ENCODE data around the gene TFIP11. TPM values are rescaled to one million over a fixed set of nuclear protein-coding genes. Genes with fewer than 3 reads are reported as not detected.

Gene TFIP11
- total RNA-seq, 2 donors from 2014 or later, result 21.3 to 24.2 TPM

DNA sequence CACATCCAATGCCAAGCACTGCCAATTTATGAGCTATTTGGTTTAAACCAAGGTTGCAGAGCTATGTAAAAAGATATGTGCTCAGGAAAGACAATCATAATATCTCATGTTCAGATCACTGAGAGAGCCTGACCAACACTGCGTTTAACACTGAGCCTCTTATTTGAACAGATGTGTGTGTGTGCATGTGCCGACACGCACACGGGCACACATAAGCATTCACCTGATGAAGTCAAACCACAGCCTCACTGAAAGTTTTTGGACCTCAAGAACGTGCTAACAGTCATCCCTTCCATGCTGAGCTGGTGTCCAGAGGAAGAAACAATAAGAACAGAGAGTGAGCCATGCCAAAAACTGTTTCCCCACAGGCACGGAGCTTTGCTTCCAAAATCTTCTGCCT, 52.1 kb downstream of the TFIP11 start:
- intact Hi-C loops (cut with DNase I), result loop anchor here in 1 of 2 donors (5.0 kb wide), 1 partner anchor 63 kb away; no protein-coding TSS in a partner anchor

DNA sequence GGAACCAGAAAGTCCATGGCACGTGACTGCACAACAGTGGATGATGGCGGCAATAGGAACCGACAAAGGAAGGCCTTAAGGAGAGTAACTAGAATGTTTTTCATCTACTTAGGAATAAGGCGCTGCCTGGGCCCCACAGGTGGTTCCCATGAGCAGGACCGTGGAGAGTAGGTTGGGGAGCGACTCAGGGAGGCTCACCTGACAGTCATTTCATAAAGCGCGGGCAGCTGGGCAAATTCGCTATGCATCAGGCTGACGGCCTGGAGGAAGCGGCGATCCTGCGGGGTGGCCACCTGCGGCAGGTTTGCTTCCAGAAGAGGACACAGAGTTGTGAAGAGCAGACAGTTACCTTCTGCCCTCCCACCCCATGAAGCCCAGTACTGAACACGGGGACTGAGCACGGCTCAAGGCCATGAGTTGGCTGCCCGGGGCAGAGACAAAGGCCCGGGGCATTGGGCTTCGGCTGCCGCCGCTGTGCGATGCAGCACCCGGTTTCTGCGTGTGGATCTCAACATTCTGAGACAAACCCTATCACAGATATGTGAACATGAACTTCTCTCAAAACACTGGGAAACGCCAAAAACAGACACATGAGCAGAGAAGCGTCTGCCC, 54.5 kb downstream of the TFIP11 start:
- intact Hi-C loops (cut with DNase I), result loop anchor here in 1 of 2 donors (10.0 kb wide), 1 partner anchor 53 kb away; no protein-coding TSS in a partner anchor
- DNase-seq (ENCODE audit: low spot score), result no peak

More for the DNA sequence above, 52.1 kb downstream of the TFIP11 start:
- DNase-seq (ENCODE audit: low spot score), result no peak

DNA sequence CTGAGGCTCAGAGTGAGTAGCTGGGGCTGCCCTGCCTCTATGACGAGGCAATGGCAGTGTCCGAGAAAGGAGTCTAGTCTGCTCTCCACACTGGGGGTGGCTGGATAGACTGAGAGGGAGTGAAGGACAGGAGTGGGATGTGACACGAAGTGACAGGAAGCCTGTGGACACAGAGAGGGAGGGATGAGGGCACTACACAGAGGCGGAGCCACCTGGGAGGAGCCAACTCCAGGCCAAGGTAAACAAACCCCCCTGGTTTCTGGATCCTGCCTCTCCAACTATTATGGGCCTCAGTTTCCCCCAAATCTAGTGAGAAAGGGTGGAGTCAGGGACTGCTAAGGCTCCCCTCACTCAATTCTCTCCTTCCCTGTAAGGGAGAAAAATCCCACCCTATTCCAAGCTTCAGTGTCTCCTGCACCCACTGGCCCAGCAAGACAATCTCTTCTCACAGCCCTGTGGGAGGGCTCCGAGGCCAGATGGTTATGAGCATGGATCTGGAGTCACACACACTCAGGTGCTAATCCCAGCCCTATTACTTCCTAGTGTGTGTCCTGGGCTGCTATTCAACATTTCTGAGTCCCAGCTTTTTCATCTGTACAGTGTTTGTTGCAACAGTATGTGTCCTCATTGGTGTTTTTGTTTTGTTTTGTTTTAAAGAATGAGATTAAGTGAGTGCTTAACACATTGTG, 58.3 kb downstream of the TFIP11 start:
- intact Hi-C loops (cut with DNase I), result loop anchor here in 1 of 2 donors (10.0 kb wide), 1 partner anchor 49 kb away; no protein-coding TSS in a partner anchor

DNA sequence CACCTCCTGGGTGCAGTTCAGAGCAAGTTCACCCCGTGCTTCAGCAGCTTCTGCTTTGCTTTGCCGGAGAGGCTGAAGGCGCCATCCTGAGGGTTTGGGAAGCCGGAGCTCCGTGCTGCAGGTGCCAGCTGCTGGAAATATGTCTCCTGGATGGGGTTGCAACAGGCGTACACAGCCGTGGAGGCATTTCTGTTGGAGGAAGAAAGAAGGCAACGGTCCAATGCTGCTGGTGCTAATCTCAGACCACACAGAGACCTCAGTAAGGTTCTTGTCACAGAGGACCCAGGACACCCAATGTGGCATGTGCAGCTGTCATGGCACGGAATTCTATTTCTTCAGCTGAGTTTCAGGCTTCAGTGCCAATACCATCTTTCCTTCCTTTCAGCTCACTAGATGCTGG, 59.1 kb downstream of the TFIP11 start:
- intact Hi-C loops (cut with DNase I), result loop anchor here in 1 of 2 donors (10.0 kb wide), 1 partner anchor 48 kb away; no protein-coding TSS in a partner anchor
- no peak for DNase-seq (ENCODE audit: low spot score)

More for the DNA sequence above, 58.3 kb downstream of the TFIP11 start:
- no peak for DNase-seq (ENCODE audit: low spot score)

DNA sequence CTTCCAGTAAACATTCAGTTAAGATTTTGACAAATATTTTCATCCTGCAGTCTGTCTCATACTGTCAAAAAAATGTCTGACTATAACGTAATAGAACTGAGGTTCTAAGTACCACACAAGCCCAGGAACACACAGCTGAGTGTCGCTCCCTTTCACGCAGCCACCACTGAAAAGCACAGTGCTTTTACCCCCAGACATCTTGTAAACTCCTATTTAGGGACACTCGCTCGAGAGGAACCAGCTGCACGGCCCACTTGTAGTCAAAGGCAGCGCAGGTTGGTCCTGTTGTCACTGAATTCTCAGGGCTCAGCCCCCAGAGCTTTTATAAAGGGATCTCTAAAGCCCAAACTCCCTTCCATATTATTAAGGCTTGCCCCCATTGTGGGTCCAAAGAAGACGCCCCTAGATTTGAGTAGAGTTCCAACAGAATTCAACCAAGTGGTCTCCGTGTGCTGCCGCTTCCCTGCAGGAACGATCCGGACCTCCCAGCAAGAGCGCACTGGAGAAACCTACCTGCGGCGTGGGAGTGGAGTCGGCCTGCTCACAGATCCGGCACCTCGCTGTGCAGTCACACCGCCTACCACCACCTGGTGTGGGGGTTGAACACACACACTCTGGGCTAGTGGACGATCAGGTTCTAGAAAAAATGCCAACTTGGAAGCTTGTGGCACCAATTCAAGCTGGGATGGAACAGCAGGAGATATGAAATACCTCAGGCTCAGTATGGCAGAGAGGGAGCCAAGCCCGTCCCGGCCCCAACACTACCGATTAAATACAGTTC, 59.8 kb downstream of the TFIP11 start:
- intact Hi-C loops (cut with DNase I), result loop anchor here in 1 of 2 donors (10.0 kb wide), 1 partner anchor 48 kb away; no protein-coding TSS in a partner anchor
- DNase-seq (ENCODE audit: low spot score), result no peak

DNA sequence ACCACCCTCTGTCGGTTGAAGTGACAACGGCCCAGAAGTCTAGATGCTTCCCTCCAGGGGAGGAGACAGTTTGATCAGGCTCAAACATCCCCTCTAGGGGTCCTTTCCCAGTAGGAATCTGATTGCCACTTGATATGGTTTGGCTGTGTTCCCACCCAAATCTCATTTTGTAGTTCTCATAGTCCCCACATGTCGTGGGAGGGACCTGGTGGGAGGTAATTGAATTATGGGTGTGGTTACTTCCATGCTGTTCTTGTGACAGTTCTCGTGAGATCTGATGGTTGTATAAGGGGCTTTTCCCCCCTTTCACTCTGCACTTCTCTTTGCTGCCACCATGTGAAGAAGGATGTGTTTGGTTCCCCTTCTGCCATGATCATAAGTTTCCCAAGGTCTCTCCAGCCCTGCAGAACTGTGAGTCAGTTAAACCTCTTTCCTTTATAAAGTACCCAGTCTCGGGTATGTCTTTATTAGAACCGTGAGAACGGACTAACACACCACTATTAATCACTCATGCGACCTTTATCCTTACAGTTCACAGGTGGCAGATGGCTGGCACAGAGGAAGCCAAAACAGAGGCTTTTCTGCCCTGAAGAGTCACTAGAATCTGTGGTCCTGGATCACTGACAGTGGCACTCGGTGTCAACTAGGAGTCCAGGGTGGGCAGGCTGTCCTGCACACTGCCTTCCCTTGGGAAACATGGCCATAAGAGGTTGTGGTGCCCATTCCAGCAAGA, 61.7 kb downstream of the TFIP11 start:
- intact Hi-C loops (cut with DNase I), result loop anchor here in 1 of 2 donors (10.0 kb wide), 1 partner anchor 46 kb away; no protein-coding TSS in a partner anchor
- DNase-seq (ENCODE audit: low spot score), result no peak

DNA sequence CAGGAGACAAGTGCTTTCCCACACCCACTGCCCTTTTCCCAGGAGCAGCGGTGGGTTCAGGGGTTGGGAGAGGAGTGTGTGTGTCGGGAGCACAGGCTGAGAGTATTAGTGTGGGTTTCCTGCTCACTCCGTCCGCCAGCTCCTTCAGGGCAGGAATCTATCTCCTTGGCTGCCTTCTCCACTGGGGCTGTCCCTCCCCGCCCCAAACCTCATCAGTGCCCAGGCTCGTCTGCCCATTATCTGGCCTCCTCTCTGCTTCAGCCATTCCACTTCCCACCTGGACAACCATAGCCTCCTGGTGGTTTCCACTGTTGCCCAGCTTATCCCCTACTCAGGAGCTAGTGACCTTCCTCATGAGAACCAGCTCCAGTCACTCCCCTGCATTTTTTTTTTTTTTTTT, 63.3 kb downstream of the TFIP11 start:
- intact Hi-C loops (cut with DNase I), result no loop called here
- no peak for DNase-seq (ENCODE audit: low spot score)

DNA sequence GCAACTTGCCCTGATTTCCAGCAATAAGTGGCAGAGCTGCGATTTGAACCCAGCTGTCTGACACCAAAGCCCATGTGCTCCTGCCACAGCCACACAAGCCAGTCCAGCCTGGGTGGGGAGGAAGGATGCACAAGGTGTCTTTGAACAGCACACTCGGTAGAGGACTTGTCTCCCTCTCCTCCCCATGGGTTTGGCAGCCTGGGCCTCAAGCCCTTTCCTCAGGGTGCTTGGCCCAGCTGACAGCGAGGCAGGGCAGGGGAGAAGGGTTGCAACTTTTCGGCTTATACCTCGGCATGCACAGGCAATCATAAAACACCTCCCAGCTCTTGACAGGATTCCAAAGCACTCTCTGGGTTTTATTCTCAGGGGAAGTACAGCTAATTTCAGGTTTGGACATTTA, 63.9 kb downstream of the TFIP11 start:
- no peak for DNase-seq (ENCODE audit: low spot score)
- intact Hi-C loops (cut with DNase I), result no loop called here

DNA sequence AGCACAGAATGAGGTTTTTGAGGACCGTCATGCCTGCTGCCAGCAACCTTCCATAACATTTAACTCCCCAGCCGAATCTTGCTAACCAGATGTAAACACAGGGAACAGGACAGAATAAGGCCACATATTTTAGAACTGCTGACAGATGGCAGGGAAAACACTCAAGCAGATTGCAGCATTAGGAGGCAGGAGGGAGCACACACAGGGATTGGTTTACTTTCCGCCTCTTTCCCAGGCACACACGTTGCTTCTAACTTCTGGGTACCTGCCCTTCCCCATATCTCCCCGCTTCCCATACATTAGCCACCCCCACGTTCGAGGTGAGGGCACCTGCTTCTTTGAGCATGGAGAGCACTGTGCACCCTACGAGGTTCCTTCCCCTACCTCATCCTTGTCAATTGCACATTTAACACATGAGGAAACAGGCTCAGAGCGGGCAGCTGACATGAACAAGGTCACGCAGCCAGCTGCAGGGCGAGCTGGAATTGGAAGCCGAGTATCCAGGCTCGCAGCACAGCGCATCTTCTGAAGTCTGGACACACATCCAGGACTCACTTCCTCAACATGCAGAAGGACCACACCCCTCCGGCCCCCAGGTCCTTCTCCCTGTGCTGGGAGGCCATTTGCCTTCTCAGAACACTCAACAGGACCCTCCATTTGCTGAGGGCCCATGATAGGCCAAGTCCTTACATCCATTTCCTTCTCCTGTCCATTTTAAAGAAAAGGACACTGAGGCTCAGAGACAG, 64.5 kb downstream of the TFIP11 start:
- intact Hi-C loops (cut with DNase I), result no loop called here
- DNase-seq (ENCODE audit: low spot score), result no peak

DNA sequence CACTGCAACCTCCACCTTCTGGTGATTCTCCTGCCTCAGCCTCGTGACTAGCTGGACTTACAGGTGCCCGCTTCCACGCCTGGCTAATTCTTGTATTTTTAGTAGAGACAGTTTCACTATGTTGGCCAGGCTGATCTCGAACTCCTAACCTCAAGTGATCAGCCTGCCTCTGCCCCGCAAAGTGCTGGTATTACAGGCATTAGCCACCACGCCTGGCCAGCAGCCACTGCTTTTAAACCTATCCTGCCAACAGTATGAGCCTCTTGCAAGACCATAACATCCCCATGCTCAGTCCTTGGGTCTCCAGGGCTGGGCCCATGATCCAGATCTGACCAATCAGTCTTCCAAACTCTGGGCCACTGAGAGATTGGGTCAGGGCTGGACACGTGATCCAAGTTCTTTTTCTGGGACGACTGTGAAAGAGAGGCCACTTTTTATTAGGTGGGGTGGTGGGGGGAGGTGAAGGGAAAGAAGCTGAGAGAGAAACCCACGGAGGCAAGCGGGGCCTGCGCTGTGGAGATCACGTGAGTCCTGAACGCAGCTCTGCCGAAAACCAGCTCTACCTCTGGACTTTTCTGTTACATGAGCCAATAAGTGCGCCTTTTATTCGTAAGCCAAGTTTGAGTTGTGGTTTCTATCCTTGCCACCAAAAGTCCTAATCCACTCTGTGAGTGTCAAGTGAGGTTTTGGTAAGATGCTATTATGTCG, 65.3 kb downstream of the TFIP11 start:
- intact Hi-C loops (cut with DNase I), result no loop called here
- no peak for DNase-seq (ENCODE audit: low spot score)

DNA sequence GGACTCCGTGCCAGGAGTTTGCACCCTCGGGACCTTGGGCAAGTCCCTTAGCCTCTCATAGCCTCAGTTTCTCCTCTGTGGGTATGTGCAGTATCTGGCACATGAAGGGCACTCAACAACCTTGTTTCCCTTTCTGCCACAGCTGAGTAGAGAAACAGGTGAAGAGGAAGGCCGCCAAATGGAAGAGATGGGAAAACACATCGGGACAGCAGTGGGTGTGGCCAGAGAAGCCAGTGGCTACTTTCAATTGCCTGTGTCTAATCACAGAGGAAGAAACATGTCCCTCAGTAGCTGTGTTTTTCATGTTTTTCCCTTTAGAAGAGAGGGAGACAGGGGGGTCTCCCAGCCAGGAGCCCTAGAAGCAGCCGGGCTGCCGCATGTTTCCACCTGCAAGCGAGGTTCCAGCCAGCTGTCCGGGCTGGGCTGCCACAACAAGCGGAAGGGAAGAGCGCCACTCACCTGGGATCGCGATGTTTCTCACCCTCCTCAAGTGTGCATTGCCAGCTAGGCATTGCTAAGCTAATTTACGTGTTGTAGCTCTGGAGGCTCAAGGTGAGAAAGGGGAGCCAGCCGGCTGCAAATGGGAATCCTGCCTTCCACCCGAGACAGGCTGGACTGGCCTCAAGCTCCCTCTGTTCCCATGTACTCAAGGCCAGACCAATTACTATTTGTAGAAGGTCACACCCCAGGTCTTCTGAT, 66.5 kb downstream of the TFIP11 start:
- DNase-seq (ENCODE audit: low spot score), result no peak
- intact Hi-C loops (cut with DNase I), result no loop called here

DNA sequence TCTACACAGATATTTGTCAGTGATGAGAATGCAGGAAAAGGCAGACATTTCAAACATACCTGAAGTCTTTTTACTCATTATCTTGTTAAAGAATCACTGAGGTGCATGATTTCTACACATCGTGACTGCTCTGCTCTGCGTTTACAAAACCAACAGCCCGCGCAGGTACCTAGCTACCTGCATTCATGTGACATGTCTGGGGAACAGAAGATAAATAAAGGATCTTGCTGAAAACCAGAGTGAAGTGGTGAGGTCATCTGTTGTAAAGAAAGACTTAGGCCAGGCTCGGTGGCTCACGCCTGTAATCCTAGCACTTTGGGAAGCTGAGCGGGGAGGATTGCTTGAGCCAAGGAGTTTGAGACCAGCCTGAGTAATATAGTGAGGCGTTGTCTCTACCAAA, 67.5 kb downstream of the TFIP11 start:
- no peak for DNase-seq (ENCODE audit: low spot score)
- intact Hi-C loops (cut with DNase I), result no loop called here

DNA sequence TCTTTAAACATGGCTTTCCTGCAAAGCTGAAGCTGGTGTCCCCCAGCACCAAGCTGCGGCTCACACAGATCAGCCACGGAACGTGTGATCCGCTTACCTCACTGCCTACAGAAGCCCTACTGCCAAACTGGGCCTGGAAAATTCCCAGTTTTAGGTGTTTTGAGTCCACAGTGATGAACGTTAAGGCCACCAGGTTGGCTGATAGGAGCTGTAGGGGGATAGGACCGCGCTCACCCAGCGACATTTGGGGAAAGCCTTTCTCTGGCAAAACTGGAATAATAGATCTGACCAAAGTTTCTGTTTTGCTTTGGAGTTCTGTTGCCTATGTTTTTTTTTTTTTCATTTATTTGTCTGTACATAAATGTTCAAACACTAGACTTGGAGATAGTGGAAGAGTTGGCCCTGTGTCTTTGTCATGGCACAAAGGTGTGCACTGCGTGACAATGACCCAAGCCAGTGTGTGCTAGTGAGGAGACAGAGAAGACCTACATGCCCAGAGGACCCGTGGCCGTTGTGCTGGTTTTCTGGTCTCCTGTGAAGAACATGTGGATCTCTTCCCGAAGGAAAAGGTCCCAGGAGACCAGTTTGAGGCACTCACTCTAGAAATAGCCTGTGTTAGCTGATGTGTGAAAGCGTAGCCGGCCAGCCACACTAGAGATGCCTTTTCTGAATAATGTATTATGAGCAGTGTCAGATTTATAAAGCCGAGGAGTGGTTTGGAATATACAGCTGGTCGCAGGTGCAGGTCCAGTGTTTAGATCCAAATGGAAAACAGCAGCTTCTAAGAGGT, 68.2 kb downstream of the TFIP11 start:
- intact Hi-C loops (cut with DNase I), result no loop called here
- DNase-seq (ENCODE audit: low spot score), result no peak

DNA sequence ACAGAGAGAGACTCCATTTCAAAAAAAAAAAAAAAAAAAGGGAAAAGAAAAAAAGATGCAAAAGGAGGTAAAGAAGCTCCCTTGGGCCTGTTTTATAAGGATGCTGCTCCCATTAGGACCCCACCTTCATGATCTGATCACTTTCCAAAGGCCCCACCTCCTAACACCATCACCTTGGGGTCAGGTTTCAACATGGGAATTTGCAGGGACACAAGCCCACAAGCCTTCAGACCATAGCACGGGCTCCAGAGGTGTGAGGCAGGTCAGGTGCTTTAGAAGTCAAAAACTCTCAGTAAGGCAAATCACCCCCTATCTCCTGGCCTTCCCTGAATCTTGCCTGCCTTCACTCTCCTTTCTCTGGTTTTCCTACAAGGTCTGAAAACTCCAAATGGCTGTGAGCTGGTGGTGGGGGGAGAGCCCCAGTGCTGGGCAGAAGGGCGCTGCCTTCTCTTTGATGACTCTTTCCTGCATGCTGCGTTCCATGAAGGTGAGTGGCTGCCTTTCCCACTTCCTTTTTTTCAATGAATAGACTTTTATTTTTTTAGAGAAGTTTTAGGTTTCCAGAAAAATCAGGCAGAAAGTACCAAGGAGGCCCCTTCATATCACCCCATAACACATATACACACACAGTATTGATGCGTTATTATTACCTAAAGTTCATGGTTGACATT, 70.1 kb downstream of the TFIP11 start:
- intact Hi-C loops (cut with DNase I), result no loop called here
- no peak for DNase-seq (ENCODE audit: low spot score)

Data from posterior vena cava (tissue), 2 donors.